Ectodermal cell (in vitro differentiated cells): ENCODE results near the gene SP3.

Experiments
- H3K27ac ChIP-seq: 2 replicates; pipeline ENCODE4 v1.7.0; 2013; ENCODE audit warnings: mild to moderate bottlenecking, low read depth, low read length; ENCODE audit not compliant: insufficient read depth, poor library complexity, severe bottlenecking
- H3K27me3 ChIP-seq: 2 replicates; pipeline ENCODE4 v1.7.0; 2013; ENCODE audit warnings: mild to moderate bottlenecking, low read length; ENCODE audit not compliant: insufficient read depth, control insufficient read depth, poor library complexity, severe bottlenecking
- H3K36me3 ChIP-seq: one replicate; pipeline ENCODE4 v1.7.0; 2013; ENCODE audit warnings: low read length; ENCODE audit not compliant: control insufficient read depth, insufficient read depth
- H3K4me1 ChIP-seq: one replicate; pipeline ENCODE4 v1.7.0; 2013; ENCODE audit warnings: low read length; ENCODE audit not compliant: control insufficient read depth, insufficient read depth
- H3K4me3 ChIP-seq: 2 replicates; pipeline ENCODE4 v1.7.0; 2013; ENCODE audit warnings: low read depth, low read length, control low read depth; ENCODE audit not compliant: insufficient read depth
- H3K9me3 ChIP-seq: 2 replicates; pipeline ENCODE4 v1.7.0; 2013; ENCODE audit warnings: mild to moderate bottlenecking, low read length, moderate library complexity; ENCODE audit not compliant: control insufficient read depth
- WGBS, 2 experiments: methylation state at CpG; one replicate each; pipeline ENCODE4 v1.1.7; 2013; ENCODE audit warnings: missing lambda C conversion rate in 2 of 2; 5-methylcytosine and 5-hydroxymethylcytosine counted together

Gene SP3

GRCh38 chr2:173862612-173863217 lies 102.5 kb downstream of the SP3 start:
- Histone ChIP-seq H3K4me1 (peaks cover 9% of the 10 kb centered on the region), H3K36me3 (no peaks in the 10 kb centered on the region), H3K27me3 (no peaks in the 10 kb centered on the region), H3K27ac (no peak overlapping the region), H3K4me3 (no peak overlapping the region), H3K9me3 (no peaks in the 10 kb centered on the region)
- 94 to 97% methylated on average over 4 of the region's 4 CpGs for WGBS, 2 experiments

GRCh38 chr2:173860566-173860965 lies 104.6 kb downstream of the SP3 start:
- Histone ChIP-seq H3K27me3 (no peaks in the 10 kb centered on the region), H3K27ac (no peak overlapping the region), H3K9me3 (no peaks in the 10 kb centered on the region), H3K4me1 (no peaks in the 10 kb centered on the region), H3K4me3 (no peak overlapping the region), H3K36me3 (no peaks in the 10 kb centered on the region)
- WGBS, 2 experiments = 92 to 95% methylated on average over 5 to 6 of the region's 6 CpGs

GRCh38 chr2:173860082-173860481 lies 105.1 kb downstream of the SP3 start:
- Histone ChIP-seq H3K4me1 (no peaks in the 10 kb centered on the region), H3K36me3 (no peaks in the 10 kb centered on the region), H3K27ac (no peak overlapping the region), H3K4me3 (no peak overlapping the region), H3K9me3 (no peaks in the 10 kb centered on the region), H3K27me3 (no peaks in the 10 kb centered on the region)
- 79 to 80% methylated on average over 2 of the region's 2 CpGs for WGBS, 2 experiments

- Histone ChIP-seq H3K36me3 (no peaks in the 10 kb centered on the region), H3K4me1 (no peaks in the 10 kb centered on the region), H3K27ac (no peak overlapping the region), H3K9me3 (no peaks in the 10 kb centered on the region), H3K4me3 (no peak overlapping the region), H3K27me3 (no peaks in the 10 kb centered on the region)
- 80 to 82% methylated on average over 10 of the region's 10 CpGs for WGBS, 2 experiments
These were observed 106.9 kb downstream of the SP3 start for GRCh38 chr2:173858291-173858731.
